BJ (cell line): Measurements from ENCODE around the gene BBX. TPM values are rescaled to one million over a fixed set of nuclear protein-coding genes. Genes with fewer than 3 reads are reported as not detected.

ENCODE experiments used
- CTCF ChIA-PET: fragments of 350-600 bp; formaldehyde crosslinking; extraction: SDS; loops from one replicate; lab custom pipeline; 2021; ENCODE audit warnings: antibody characterized with exemption, inconsistent platforms; lab: Yijun Ruan, JAX
- POLR2A ChIA-PET: fragments of 300-600 bp; sonication (Branson Sonifier 250); formaldehyde crosslinking; extraction: SDS; loops from one replicate; lab custom pipeline; 2021; ENCODE audit warnings: antibody characterized with exemption; lab: Charles Lee
- DNase-seq: peaks from one replicate; pipeline ENCODE4 v3.0.0-alpha.2; 2011; ENCODE audit warnings: low read depth
- H3K27me3 ChIP-seq: 2 replicates; pipeline ENCODE4 v1.6.0; 2011; ENCODE audit warnings: low read length; ENCODE audit not compliant: control insufficient read depth, insufficient read depth
- H3K36me3 ChIP-seq: 2 replicates; pipeline ENCODE4 v1.5.1; 2011; ENCODE audit warnings: low read length; ENCODE audit not compliant: control insufficient read depth, insufficient read depth
- H3K4me3 ChIP-seq: 2 replicates; pipeline ENCODE4 v1.5.1; 2011; ENCODE audit warnings: low read depth, mild to moderate bottlenecking, control low read depth, low read length
- CTCF ChIP-seq: IDR thresholded peaks from 2 replicates; pipeline ENCODE4 v1.5.1; 2011; ENCODE audit warnings: low read depth, mild to moderate bottlenecking, control low read depth, inconsistent platforms, low read length, moderate library complexity; ENCODE audit not compliant: insufficient read depth
- polyA plus RNA-seq: library from polyadenylated mRNA; depleted of rRNA; stranded (reverse); fragments of >200 nt; gene quantifications from 2 replicates; pipeline ENCODE4 v1.2.3, GENCODE V29; 2011

The BBX gene
- polyA plus RNA-seq, 1 experiment: 47.6 TPM

- DNase-seq: peak; percentile 10
- no peaks in the 10 kb centered on the region for H3K36me3 ChIP-seq
- CTCF ChIA-PET: interaction anchor here (0.7 to 3.3 kb wide), 15 partner anchors 9 to 610 kb away, joined by 3 to 27 read pairs (median 5); no protein-coding TSS in a partner anchor
- peak; percentile 73 for TF ChIP-seq CTCF
- POLR2A ChIA-PET: no interaction called here
- H3K4me3 ChIP-seq: no peak overlapping the region
- H3K27me3 ChIP-seq: peaks cover 1% of the 10 kb centered on the region; the same call in 1 of the 2 replicates
Observed at GRCh38 chr3:107846279-107846852, 323.6 kb downstream of the BBX start.

GRCh38 chr3:107847791-107848190, 325.0 kb downstream of the BBX start:
- CTCF ChIA-PET: interaction anchor here (1.1 to 3.3 kb wide), 5 partner anchors 8 to 172 kb away, joined by 3 to 27 read pairs (median 5); no protein-coding TSS in a partner anchor
- no peak for TF ChIP-seq CTCF
- DNase-seq: no peak

GRCh38 chr3:107848351-107848915, 325.7 kb downstream of the BBX start:
- CTCF ChIA-PET: interaction anchor here (1.4 to 3.3 kb wide), 4 partner anchors 7 to 172 kb away, joined by 4 to 27 read pairs (median 6); no protein-coding TSS in a partner anchor
- Histone ChIP-seq H3K4me3 (no peak overlapping the region), H3K27me3 (peaks cover 1% of the 10 kb centered on the region; the same call in 1 of the 2 replicates), H3K36me3 (no peaks in the 10 kb centered on the region)
- no peak for DNase-seq
- POLR2A ChIA-PET: no interaction called here
- no peak for TF ChIP-seq CTCF

More at GRCh38 chr3:107847791-107848190, 325.0 kb downstream of the BBX start:
- H3K27me3 ChIP-seq: peaks cover 1% of the 10 kb centered on the region; the same call in 1 of the 2 replicates
- no peak overlapping the region for H3K4me3 ChIP-seq
- POLR2A ChIA-PET: no interaction called here
- H3K36me3 ChIP-seq: no peaks in the 10 kb centered on the region

- no peak for DNase-seq
- ChIA-PET POLR2A (no interaction called here), CTCF (interaction anchor here (1.0 kb wide), 1 partner anchor 17 kb away, joined by 3 read pairs; no protein-coding TSS in a partner anchor)
- Histone ChIP-seq H3K27me3 (peaks cover 1% of the 10 kb centered on the region; the same call in 1 of the 2 replicates), H3K36me3 (no peaks in the 10 kb centered on the region), H3K4me3 (no peak overlapping the region)
- no peak for TF ChIP-seq CTCF
Observed at GRCh38 chr3:107850681-107851080, 327.9 kb downstream of the BBX start.

- ChIA-PET CTCF (interaction anchor here (1.0 to 4.3 kb wide), 3 partner anchors 7 to 20 kb away, joined by 3 to 27 read pairs (median 6); no protein-coding TSS in a partner anchor), POLR2A (no interaction called here)
- Histone ChIP-seq H3K27me3 (no peaks in the 10 kb centered on the region), H3K4me3 (no peak overlapping the region), H3K36me3 (no peaks in the 10 kb centered on the region)
- DNase-seq: no peak
- TF ChIP-seq CTCF: no peak
Observed at GRCh38 chr3:107853821-107854220, 331.1 kb downstream of the BBX start.
